SU-DHL-6 (cell line): ENCODE results near the gene SGCA.

ENCODE experiments used
- H2AFZ ChIP-seq: fragments of 200-600 bp; sonication (generic); 2 replicates; pipeline ENCODE4 v1.6.1; 2014; ENCODE audit warnings: low read depth, mild to moderate bottlenecking, moderate library complexity, mixed read lengths, antibody characterized with exemption, low read length; ENCODE audit not compliant: severe bottlenecking
- H3F3A ChIP-seq: fragments of 200-600 bp; shearing (Covaris generic); 2 replicates; pipeline ENCODE4 v1.6.0; 2016; ENCODE audit warnings: antibody characterized with exemption, mild to moderate bottlenecking; ENCODE audit not compliant: insufficient read depth
- H3K27ac ChIP-seq: fragments of 200-600 bp; sonication (generic); 2 replicates; pipeline ENCODE4 v1.5.1; 2016; ENCODE audit warnings: low read depth, mild to moderate bottlenecking, low read length, moderate library complexity, mixed read lengths
- H3K27me3 ChIP-seq: fragments of 200-600 bp; sonication (generic), shearing (Covaris generic); 2 replicates; pipeline ENCODE4 v1.6.0; 2014; ENCODE audit warnings: mild to moderate bottlenecking, low read length
- H3K36me3 ChIP-seq: fragments of 200-600 bp; sonication (generic); 2 replicates; pipeline ENCODE4 v1.6.1; 2014; ENCODE audit warnings: mild to moderate bottlenecking, low read length, mixed read lengths
- H3K4me2 ChIP-seq: fragments of 300-600, 200-600 bp; shearing (Covaris generic), sonication (generic); 2 replicates; pipeline ENCODE4 v1.6.0; 2014; ENCODE audit warnings: low read length, low read depth, mild to moderate bottlenecking; ENCODE audit not compliant: poor library complexity, severe bottlenecking
- H3K4me3 ChIP-seq: fragments of 200-600 bp; sonication (generic); 2 replicates; pipeline ENCODE4 v1.5.1; 2014; ENCODE audit warnings: antibody characterized with exemption, low read length, mild to moderate bottlenecking, mixed read lengths; ENCODE audit not compliant: insufficient read depth, poor library complexity, severe bottlenecking
- H3K79me2 ChIP-seq: fragments of 200-600 bp; sonication (generic); 2 replicates; pipeline ENCODE4 v1.6.1; 2014; ENCODE audit warnings: mild to moderate bottlenecking, low read length, moderate library complexity; ENCODE audit not compliant: insufficient read depth
- H3K9ac ChIP-seq: fragments of 200-600 bp; sonication (generic); 2 replicates; pipeline ENCODE4 v1.7.0; 2014; ENCODE audit warnings: mild to moderate bottlenecking, low read length
- H3K9me2 ChIP-seq: fragments of 200-600 bp; sonication (generic); replicated peaks from 2 replicates; pipeline ENCODE4 v1.6.1; 2014; ENCODE audit warnings: low read length; ENCODE audit not compliant: insufficient read depth
- H3K9me3 ChIP-seq: fragments of 200-600 bp; sonication (generic); 2 replicates; pipeline ENCODE4 v1.6.1; 2014; ENCODE audit warnings: low read length, mixed read lengths; ENCODE audit not compliant: insufficient read depth
- H4K20me1 ChIP-seq: fragments of 200-600 bp; sonication (generic); 2 replicates; pipeline ENCODE4 v1.6.1; 2014; ENCODE audit warnings: low read depth, mild to moderate bottlenecking, antibody characterized with exemption, low read length, moderate library complexity, mixed read lengths
- CTCF ChIP-seq: fragments of 200-600 bp; sonication (generic); IDR thresholded peaks from one replicate; pipeline ENCODE4 v1.5.1; 2017; ENCODE audit warnings: antibody characterized with exemption, mild to moderate bottlenecking, low read length, moderate library complexity; ENCODE audit not compliant: insufficient read depth, poor library complexity, severe bottlenecking
- EZH2phosphoT487 ChIP-seq: fragments of 200-600 bp; sonication (generic), shearing (Covaris generic); conservative IDR thresholded peaks from 2 replicates; pipeline ENCODE4 v1.6.1; 2018; ENCODE audit warnings: mild to moderate bottlenecking, antibody characterized with exemption, low read length, moderate library complexity, mixed read lengths

Gene SGCA

GRCh38 chr17:50149417-50150353 lies 16.1 kb upstream of the SGCA start:
- H3K4me2 ChIP-seq = peak overlapping the region; percentile 100
- H2AFZ ChIP-seq = no peak overlapping the region
- H3K9me2 ChIP-seq = no peaks in the 10 kb centered on the region
- peak overlapping the region; percentile 96 for H3K9ac ChIP-seq
- H3K27ac ChIP-seq = peak overlapping the region; percentile 95
- H3F3A ChIP-seq = peaks cover 9% of the 10 kb centered on the region; the same call in 1 of the 2 replicates
- no peaks in the 10 kb centered on the region for H3K27me3 ChIP-seq
- no peaks in the 10 kb centered on the region for H4K20me1 ChIP-seq
- TF ChIP-seq CTCF (no peak), EZH2phosphoT487 (no peak)
- H3K4me3 ChIP-seq = peak overlapping the region; percentile 94
- no peaks in the 10 kb centered on the region for H3K36me3 ChIP-seq
- peaks cover 41% of the 10 kb centered on the region for H3K79me2 ChIP-seq
- H3K9me3 ChIP-seq = no peaks in the 10 kb centered on the region

GRCh38 chr17:50150354-50151040 lies 15.3 kb upstream of the SGCA start, which contains the start of gene PPP1R9B:
PPP1R9B (minus strand) TSS chr17:50150677; CDS start chr17:50150513, 164 bp downstream.
- Histone ChIP-seq H2AFZ (peak within 1 kb of the TSS; percentile 82), H3K36me3 (no peaks in the 10 kb centered on the region), H3K4me3 (peak within 1 kb of the TSS; percentile 94), H3K9me3 (no peaks in the 10 kb centered on the region), H3K27me3 (no peaks in the 10 kb centered on the region), H3K4me2 (peak within 1 kb of the TSS; percentile 100), H4K20me1 (no peaks in the 10 kb centered on the region), H3K9ac (peak within 1 kb of the TSS; percentile 96), H3K79me2 (peaks cover 41% of the 10 kb centered on the region), H3K27ac (peak within 1 kb of the TSS; percentile 95), H3K9me2 (no peaks in the 10 kb centered on the region), H3F3A (peaks cover 9% of the 10 kb centered on the region; the same call in 1 of the 2 replicates)
- TF ChIP-seq EZH2phosphoT487 (no peak), CTCF (no peak)

GRCh38 chr17:50151041-50151936 lies 14.5 kb upstream of the SGCA start:
- Histone ChIP-seq H3K9me3 (no peaks in the 10 kb centered on the region), H4K20me1 (no peaks in the 10 kb centered on the region), H3K79me2 (peaks cover 39% of the 10 kb centered on the region), H2AFZ (peak overlapping the region; percentile 82), H3K27me3 (no peaks in the 10 kb centered on the region), H3K36me3 (no peaks in the 10 kb centered on the region), H3K27ac (peak overlapping the region; percentile 95), H3K4me3 (peak overlapping the region; percentile 94), H3K9me2 (no peaks in the 10 kb centered on the region), H3K9ac (peak overlapping the region; percentile 96), H3F3A (peaks cover 9% of the 10 kb centered on the region; the same call in 1 of the 2 replicates), H3K4me2 (peak overlapping the region; percentile 100)
- TF ChIP-seq EZH2phosphoT487 (no peak), CTCF (no peak)
